Measurements from ENCODE around the gene LRP6. TPM values are rescaled to one million over a fixed set of nuclear protein-coding genes. Genes with fewer than 3 reads are reported as not detected.

LRP6 gene
- total and polyA plus RNA-seq, 2 of the 8 experiments (the other 6 are each of a cell fraction or from before 2014, with no cell fraction given) = 53.6 to 73.2 TPM

GRCh38 chr12:12272869-12273268 lies 6.0 kb upstream of the LRP6 start:
- H2BK120ac ChIP-seq (replicated peaks; ENCODE audit: low read depth, low read length) = peak overlapping the region; percentile 65
- peak overlapping the region; percentile 53; the same call in 1 of the 2 replicates for H3K27ac ChIP-seq (ENCODE audit: low read depth, low read length)
- H4K20me1 ChIP-seq (replicated peaks in 1 of 2; ENCODE audit: control insufficient read depth in 1 of 2, insufficient read depth in 2 of 2, low read length in 2 of 2) = no peaks in the 10 kb centered on the region
- H3K4me2 ChIP-seq (ENCODE audit: insufficient read depth in 1 of 2, low read depth in 2 of 2, low read length in 2 of 2) = peak overlapping the region in 1 of 2 experiments; percentile 13; a peak in 1 of 4 replicates
- H2BK12ac ChIP-seq (ENCODE audit: low read depth, low read length) = peak overlapping the region; percentile 98
- DNase-seq (ENCODE audit: low read depth in 1 of 2, low spot score in 2 of 2) (no peak), FAIRE-seq (no peak)
- H3K4ac ChIP-seq (replicated peaks; ENCODE audit: insufficient read length, low read depth, low read length) = peak overlapping the region; percentile 7
- no peak overlapping the region for H3K4me3 ChIP-seq (ENCODE audit: extremely low read depth in 1 of 4, insufficient read depth in 2 of 4, low read depth in 3 of 4, low read length in 4 of 4)
- H2AK5ac ChIP-seq (ENCODE audit: low read depth, low read length) = no peak overlapping the region
- POLR2A ChIA-PET (ENCODE audit: partially characterized antibody) = no interaction called here
- H3K27me3 ChIP-seq (replicated peaks in 1 of 4; ENCODE audit: control insufficient read depth in 3 of 4, extremely low read depth in 1 of 4, insufficient read depth in 3 of 4, low read length in 3 of 4) = no peaks in the 10 kb centered on the region
- no peak overlapping the region for H3K56ac ChIP-seq (replicated peaks; ENCODE audit: insufficient read length, low read depth, low read length)
- H4K91ac ChIP-seq (replicated peaks; ENCODE audit: insufficient read length, low read length) = no peak overlapping the region
- H2BK15ac ChIP-seq (ENCODE audit: low read length) = peak overlapping the region; percentile 92; the same call in 1 of the 2 replicates
- no peak overlapping the region for H4K5ac ChIP-seq (ENCODE audit: insufficient read length, low read depth, low read length)
- H2BK5ac ChIP-seq (ENCODE audit: low read depth, low read length) = peak overlapping the region; percentile 78; the same call in 1 of the 2 replicates
- TF ChIP-seq TEAD4 (IDR thresholded peaks at IDR 0.05; ENCODE audit: low read depth, low read length) (peak; percentile 58), SP1 (IDR thresholded peaks at IDR 0.05; ENCODE audit: low read depth, low read length) (peak; percentile 34; the same call in 1 of the 2 replicates), NRF1 (IDR thresholded peaks at IDR 0.05; ENCODE audit: low read depth, low read length) (no peak), RBBP5 (IDR thresholded peaks at IDR 0.05; ENCODE audit: borderline replicate concordance, low read depth, low read length) (no peak)
- no peaks in the 10 kb centered on the region for H3K9me3 ChIP-seq (ENCODE audit: insufficient read depth in 2 of 2, low read depth in 1 of 2, low read length in 1 of 2)
- CTCF ChIA-PET (ENCODE audit: partially characterized antibody) = no interaction called here
- peak overlapping the region; percentile 54; the same call in 1 of the 2 replicates for H2AFZ ChIP-seq (ENCODE audit: low read length)
- no peaks in the 10 kb centered on the region for H3K79me1 ChIP-seq (ENCODE audit: low read depth, low read length)
- H3K9ac ChIP-seq (replicated peaks in 1 of 4; ENCODE audit: extremely low read depth in 1 of 4, low read depth in 3 of 4, low read length in 3 of 4) = no peak overlapping the region
- H3K4me1 ChIP-seq (replicated peaks in 1 of 4; ENCODE audit: control insufficient read depth in 3 of 4, insufficient read depth in 4 of 4, low read length in 3 of 4) = peaks cover 0 to 4% (median 1%) of the 10 kb centered on the region in 4 experiments; a peak in 6 of 7 replicates
- H4K8ac ChIP-seq (ENCODE audit: extremely low read depth, insufficient read depth, low read length) = no peak overlapping the region
- H3K18ac ChIP-seq (ENCODE audit: extremely low read depth, low read length) = peak overlapping the region; percentile 34
- H3K23ac ChIP-seq (ENCODE audit: insufficient read length) = no peak overlapping the region
- H3K36me3 ChIP-seq (ENCODE audit: control insufficient read depth in 2 of 4, insufficient read depth in 4 of 4, low read length in 3 of 4) = no peaks in the 10 kb centered on the region
- H3K14ac ChIP-seq (ENCODE audit: insufficient read length) = no peak overlapping the region
- no peaks in the 10 kb centered on the region for H3K23me2 ChIP-seq (ENCODE audit: low read depth, low read length)
- H3K79me2 ChIP-seq (ENCODE audit: control insufficient read depth in 1 of 2, insufficient read depth in 2 of 2, low read length in 2 of 2) = no peaks in the 10 kb centered on the region
- H2BK20ac ChIP-seq (ENCODE audit: low read length) = peak overlapping the region; percentile 90

Data from H1 (cell line).